ENCODE measurements around the gene OR6V1.
"Not testable (repeated sequence)": the region's sequence is repeated elsewhere in the genome, so short reads cannot be mapped to it uniquely, and the experiment has no call there.

The OR6V1 gene

GRCh38 chr7:143046426-143046851, 5.7 kb upstream of the OR6V1 start:
- no peak for DNase-seq

GRCh38 chr7:143047326-143047725, 4.8 kb upstream of the OR6V1 start:
- DNase-seq: no peak

GRCh38 chr7:143048827-143049226, 3.3 kb upstream of the OR6V1 start:
- no peak for DNase-seq

GRCh38 chr7:143049362-143049761, 2.8 kb upstream of the OR6V1 start:
- no peak for DNase-seq

GRCh38 chr7:143050931-143051330, 1.2 kb upstream of the OR6V1 start:
- no peak for DNase-seq

GRCh38 chr7:143054621-143055020, 2.5 kb downstream of the OR6V1 start:
- DNase-seq: no peak

GRCh38 chr7:143055754-143056153, 3.6 kb downstream of the OR6V1 start:
- no peak for DNase-seq

- no peak for DNase-seq
These were observed 11.6 kb downstream of the OR6V1 start for GRCh38 chr7:143063741-143064140.

- no peak for DNase-seq
These were observed 16.3 kb downstream of the OR6V1 start for GRCh38 chr7:143068446-143068845.

GRCh38 chr7:143069912-143070500, 17.9 kb downstream of the OR6V1 start:
- DNase-seq: no peak

- DNase-seq: no peak
These were observed 21.4 kb downstream of the OR6V1 start for GRCh38 chr7:143073556-143073955.

GRCh38 chr7:143074141-143074540, 22.0 kb downstream of the OR6V1 start:
- no peak for DNase-seq

- no peak for DNase-seq
These were observed 33.0 kb downstream of the OR6V1 start for GRCh38 chr7:143085109-143085508.

GRCh38 chr7:143085610-143086009, 33.5 kb downstream of the OR6V1 start:
- not testable (repeated sequence) for DNase-seq

GRCh38 chr7:143088549-143089231, 36.5 kb downstream of the OR6V1 start:
- DNase-seq: not testable (repeated sequence)

- no peak for DNase-seq
These were observed 44.0 kb downstream of the OR6V1 start for GRCh38 chr7:143096146-143096545.

GRCh38 chr7:143099579-143099978, 47.4 kb downstream of the OR6V1 start:
- not testable (repeated sequence) for DNase-seq
